ENCODE data around the gene ANAPC2. TPM values are rescaled to one million over a fixed set of nuclear protein-coding genes. Genes with fewer than 3 reads are reported as not detected.

Gene ANAPC2
- polyA plus RNA-seq, 10 donors = 21.2 to 36.5 (median 29.2) TPM

GRCh38 chr9:137227853-137228505 lies 39.6 kb upstream of the ANAPC2 start:
- DNase-seq = no peak

GRCh38 chr9:137227054-137227852 lies 38.9 kb upstream of the ANAPC2 start, which contains the start of gene RNF224:
Gene RNF224 (plus strand): TSS chr9:137227502. CDS start chr9:137228336, 834 bp downstream.
- peak in 2 of 3 donors; percentile 69 to 77 for DNase-seq

GRCh38 chr9:137226338-137227053 lies 38.1 kb upstream of the ANAPC2 start:
- DNase-seq = no peak

GRCh38 chr9:137225699-137226331 lies 37.5 kb upstream of the ANAPC2 start:
- DNase-seq = no peak

GRCh38 chr9:137224830-137225694 lies 36.7 kb upstream of the ANAPC2 start, which contains the start of gene CYSRT1:
Gene CYSRT1 (plus strand): TSS chr9:137225174. CDS start chr9:137225622, 448 bp downstream.
- DNase-seq = no peak

GRCh38 chr9:137223078-137223970 lies 35.0 kb upstream of the ANAPC2 start:
- DNase-seq = peak; percentile 97 to 98 (median 97)

GRCh38 chr9:137222190-137223077 lies 34.1 kb upstream of the ANAPC2 start, which contains the start of gene RNF208:
Gene RNF208 (minus strand): TSS chr9:137222240. CDS start chr9:137221212, 1,028 bp downstream.
- peak in 1 of 3 donors; percentile 55 for DNase-seq

- DNase-seq = no peak
These were observed 33.2 kb upstream of the ANAPC2 start for GRCh38 chr9:137221506-137222111.

- DNase-seq = no peak
These were observed 32.7 kb upstream of the ANAPC2 start for GRCh38 chr9:137221095-137221505.

GRCh38 chr9:137220317-137221094 lies 32.1 kb upstream of the ANAPC2 start:
- DNase-seq = no peak

GRCh38 chr9:137219757-137220316 lies 31.5 kb upstream of the ANAPC2 start:
- DNase-seq = no peak

GRCh38 chr9:137218754-137219271 lies 30.5 kb upstream of the ANAPC2 start:
- no peak for DNase-seq

GRCh38 chr9:137218212-137218753 lies 29.9 kb upstream of the ANAPC2 start:
- DNase-seq = no peak

GRCh38 chr9:137217276-137218211 lies 29.2 kb upstream of the ANAPC2 start:
- DNase-seq = no peak

Data from muscle of back (tissue), 11 donors.